Measurements from ENCODE around the gene RASA3. TPM values are rescaled to one million over a fixed set of nuclear protein-coding genes. Genes with fewer than 3 reads are reported as not detected.
A peak's percentile ranks its signal among the peaks of the same experiment; 100 is the strongest.

Gene RASA3
- total and polyA plus RNA-seq, 2 of the 8 experiments (the other 6 are each of a cell fraction or from before 2014, with no cell fraction given) = 7.5 to 21.9 TPM

DNA sequence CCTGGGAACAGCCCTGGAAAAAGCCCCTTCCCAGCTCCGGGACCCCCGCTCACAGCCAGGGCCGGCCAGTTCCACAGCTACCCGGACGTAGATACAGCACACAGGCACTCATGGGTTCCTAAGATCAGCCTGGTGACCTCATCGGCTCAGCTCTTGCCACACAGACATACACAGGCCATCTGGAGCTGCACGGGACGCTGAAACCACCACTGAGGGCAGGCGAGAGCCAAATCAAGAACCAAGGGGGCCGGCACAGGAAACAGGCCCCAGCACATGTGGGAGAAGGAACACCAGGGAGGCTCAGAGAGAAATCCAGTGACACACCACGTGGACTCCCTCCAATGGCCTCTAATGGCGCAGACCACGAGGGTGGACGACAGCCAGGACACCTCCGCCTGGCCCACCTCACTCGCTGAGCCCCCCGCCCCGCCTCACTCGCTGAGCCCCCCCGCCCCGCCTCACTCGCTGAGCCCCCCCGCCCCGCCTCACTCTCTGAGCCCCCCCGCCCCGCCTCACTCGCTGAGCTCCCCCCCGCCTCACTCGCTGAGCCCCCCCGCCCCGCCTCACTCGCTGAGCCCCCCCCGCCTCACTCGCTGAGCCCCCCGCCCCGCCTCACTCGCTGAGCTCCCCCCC lies 88.9 kb downstream of the RASA3 start (continued):
- TF ChIP-seq CBX8 (IDR thresholded peaks at IDR 0.05; ENCODE audit: borderline replicate concordance, low read depth, low read length) (no peak), EGR1 (IDR thresholded peaks at IDR 0.05; ENCODE audit: borderline replicate concordance, low read depth, low read length) (peak; percentile 87), GABPA (IDR thresholded peaks at IDR 0.05; ENCODE audit: borderline replicate concordance, insufficient read depth, low read length) (0 out of 2 replicates have a peak, but pooled peaks have one; percentile 13)
